Measurements from ENCODE around the gene NTNG1.

The NTNG1 gene

DNA sequence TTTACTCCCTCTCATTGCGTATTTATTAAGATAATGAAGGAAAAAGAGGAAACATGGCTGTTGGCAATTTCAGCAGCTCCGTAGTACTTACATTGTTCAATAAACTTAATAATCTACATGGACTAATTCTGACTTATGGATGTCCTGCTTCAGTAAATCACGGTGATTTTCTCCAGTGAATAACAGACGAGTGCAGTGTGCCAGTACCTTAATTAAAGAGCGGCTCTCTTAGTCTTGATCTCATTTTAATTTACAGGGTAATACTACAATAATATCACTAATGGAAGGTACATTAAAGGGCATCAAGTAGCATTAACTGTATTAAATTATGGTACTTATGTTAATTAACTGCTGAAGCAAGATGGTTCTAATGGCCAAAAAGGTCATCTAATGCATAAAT, 187.2 kb downstream of the NTNG1 start:
- no peak for DNase-seq (ENCODE audit: low read depth in 2 of 2)

DNA sequence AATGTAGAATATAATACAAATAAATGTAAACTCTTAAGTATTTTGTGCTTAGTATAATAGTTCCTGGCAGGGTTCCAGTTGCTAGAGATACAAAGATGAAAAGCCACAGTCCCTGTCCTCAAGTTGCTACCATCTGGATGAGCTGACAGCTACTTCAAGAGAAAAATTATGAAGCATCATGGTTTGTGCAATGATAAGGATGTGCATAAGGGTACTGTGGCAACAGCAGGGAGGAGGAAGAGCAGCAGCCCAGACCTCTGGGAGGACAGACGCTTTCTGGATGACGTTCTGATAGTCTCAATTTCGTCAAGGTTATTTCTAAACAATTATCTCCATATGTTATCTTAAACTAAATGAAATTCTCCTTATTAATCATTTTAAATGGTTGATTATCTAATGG, 198.9 kb downstream of the NTNG1 start:
- no peak for DNase-seq (ENCODE audit: low read depth in 2 of 2)

GRCh38 chr1:107342316-107342715, 201.5 kb downstream of the NTNG1 start:
- DNase-seq (ENCODE audit: low read depth in 2 of 2), result no peak

GRCh38 chr1:107342768-107343167, 201.9 kb downstream of the NTNG1 start:
- no peak for DNase-seq (ENCODE audit: low read depth in 2 of 2)

GRCh38 chr1:107343601-107344000, 202.8 kb downstream of the NTNG1 start:
- DNase-seq (ENCODE audit: low read depth in 2 of 2), result no peak

DNA sequence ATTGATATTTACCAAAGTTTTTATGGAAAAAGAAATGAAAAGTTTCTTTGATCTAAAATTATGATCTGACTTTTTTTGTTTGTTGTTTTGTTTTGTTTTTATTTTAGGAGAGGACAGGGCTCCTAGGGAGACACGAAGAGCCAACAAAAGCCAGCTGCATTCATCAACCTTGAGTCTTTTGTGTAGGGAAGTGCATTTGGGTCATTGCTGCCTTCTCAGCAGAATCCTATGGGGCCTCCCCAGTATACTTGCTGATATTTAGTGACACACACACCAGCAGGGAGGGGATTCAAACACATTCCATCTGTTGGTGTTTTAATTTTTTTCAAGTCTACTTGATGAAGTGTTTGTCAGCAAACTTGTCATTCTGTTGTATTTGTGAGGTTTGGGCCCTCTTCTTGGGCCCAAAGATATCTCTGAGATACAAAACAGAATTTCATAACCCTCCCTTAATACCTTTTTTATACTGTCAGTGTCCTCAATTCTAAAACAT, 203.5 kb downstream of the NTNG1 start:
- no peak for DNase-seq (ENCODE audit: low read depth in 2 of 2)

DNA sequence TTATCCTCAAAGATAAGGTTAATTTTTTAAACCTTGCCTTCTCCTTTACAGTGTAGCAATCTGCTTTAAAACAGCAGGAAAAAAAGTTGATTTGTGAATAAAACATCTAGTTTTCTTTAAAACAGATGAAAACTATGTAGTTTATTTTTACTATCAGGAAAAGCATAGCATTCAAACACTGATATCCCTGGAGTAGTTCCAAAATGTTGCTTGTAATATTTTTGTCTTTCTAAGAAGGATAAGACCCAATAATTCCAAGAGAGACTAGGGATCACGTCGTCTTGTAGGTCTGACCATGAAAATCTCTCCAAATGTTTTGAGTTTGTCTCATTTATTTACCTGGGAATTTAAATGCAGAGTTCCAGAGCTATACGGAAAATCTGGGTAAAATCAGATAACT, 204.0 kb downstream of the NTNG1 start:
- no peak for DNase-seq (ENCODE audit: low read depth in 2 of 2)

- DNase-seq (ENCODE audit: low read depth in 2 of 2), result no peak
Observed at GRCh38 chr1:107352850-107353249, 212.0 kb downstream of the NTNG1 start.

DNA sequence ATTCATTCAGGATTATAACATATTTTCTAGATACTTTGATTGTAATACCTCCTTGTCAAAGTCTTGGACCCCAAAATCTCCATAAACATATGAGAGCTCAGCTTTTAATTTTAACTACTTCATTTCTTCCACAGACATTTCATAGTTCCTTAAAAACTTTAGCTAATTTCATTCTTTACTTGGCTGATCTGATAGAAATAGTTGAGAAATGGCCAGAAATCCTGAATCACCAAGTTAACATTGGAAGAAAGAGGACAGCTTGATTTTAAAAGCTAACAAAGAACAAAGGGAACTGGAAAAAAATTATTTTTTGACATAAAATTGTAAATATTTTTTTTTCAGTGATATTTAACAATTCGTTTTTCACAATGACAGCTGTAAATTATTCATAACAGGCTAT, 216.5 kb downstream of the NTNG1 start:
- DNase-seq (ENCODE audit: low read depth in 2 of 2), result no peak

DNA sequence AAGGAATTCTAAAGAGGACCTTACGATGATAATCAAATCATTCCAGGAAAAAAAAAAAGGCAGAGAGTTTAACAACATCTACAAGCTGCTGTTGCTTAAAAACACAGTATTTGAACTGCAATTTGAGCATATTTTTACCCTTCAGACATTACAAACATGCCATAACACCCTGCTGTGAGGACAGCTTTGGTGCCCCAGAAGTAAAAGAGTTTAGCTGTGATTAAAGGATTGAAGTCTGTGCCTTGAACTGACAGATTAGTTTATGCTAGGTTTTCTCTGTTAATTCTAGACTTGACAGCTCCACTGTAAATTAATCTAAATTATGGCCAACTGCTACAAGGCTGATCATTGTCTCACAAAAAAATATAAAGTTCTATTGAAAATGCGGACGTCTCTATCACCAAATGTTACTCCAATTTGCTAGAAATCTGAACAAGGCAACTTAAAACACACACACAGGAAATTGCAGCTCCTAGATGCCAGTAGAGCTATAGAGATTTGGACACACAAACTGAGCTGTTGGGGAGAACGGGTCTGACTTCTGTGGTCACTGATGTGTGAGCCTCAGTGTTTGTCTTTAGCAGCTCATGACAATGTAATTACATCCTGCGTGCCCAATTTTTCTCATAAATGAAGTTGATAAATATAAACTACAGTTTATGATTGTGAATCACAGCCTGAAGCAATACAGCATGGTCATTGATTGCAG, 217.9 kb downstream of the NTNG1 start:
- no peak for DNase-seq (ENCODE audit: low read depth in 2 of 2)

DNA sequence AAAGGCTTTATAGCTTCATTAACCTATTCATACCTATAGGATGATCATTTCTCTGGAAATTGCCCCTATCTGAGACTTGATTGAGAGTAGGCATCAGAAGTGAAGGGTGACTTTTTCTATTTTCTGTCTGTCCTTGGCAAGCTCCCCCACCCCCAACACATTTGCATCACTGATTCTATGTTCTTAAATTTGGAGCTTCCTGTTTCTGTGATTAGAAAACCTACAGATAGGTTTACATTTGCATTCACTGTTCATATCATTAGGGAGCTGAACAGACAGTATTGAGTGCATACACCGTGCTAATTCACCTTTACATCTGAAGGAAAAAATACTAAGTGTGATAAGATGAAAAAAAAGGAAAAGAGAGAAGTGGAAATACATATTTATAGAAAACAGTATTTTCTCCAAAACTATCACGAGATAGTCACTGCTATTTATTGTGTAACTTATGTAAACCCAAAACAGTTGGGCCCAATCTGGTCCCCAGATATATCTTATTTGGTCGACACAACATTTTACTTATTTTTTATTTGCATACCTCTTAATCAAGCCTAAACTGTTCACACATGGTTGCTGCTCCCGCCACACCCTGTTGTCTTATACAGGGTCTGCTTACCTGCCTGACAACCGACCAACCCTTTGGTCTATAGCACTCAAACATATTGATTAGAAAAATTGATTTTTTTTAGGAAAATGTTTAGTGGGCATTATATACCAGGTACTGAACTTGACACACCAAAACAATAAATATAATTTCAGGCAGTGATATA, 218.8 kb downstream of the NTNG1 start:
- no peak for DNase-seq (ENCODE audit: low read depth in 2 of 2)

DNA sequence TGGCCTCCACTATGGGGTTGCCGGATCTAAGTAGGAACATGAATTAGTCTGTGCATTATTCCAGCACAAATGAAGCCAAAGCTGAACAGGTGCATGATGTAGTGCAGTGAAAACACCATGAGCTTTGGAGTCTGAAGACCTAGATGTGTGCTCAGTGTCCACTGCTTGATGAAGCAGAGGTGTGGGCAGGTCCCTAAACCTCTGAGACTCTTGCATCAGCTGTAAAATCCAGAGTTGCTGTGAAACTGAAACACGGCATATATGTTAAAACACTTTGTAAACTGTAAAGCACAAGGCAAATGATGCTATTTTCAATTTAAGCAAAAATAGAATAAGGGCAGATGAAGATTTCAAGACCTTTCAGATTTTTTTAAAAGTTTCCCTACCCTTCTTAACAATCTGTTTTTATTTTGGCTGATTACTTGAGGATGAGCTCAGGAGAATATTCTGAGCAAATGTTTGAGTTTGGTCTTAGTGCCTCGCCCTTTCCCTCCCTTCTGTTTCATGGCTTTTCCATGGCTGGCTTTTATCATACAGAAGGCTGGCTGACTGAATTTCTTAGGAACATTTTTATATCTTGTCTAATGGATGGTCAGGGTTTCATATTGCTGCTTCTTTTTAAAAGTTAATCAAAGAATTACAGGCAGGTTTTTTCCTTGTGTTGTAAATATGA, 221.8 kb downstream of the NTNG1 start:
- no peak for DNase-seq (ENCODE audit: low read depth in 2 of 2)

DNA sequence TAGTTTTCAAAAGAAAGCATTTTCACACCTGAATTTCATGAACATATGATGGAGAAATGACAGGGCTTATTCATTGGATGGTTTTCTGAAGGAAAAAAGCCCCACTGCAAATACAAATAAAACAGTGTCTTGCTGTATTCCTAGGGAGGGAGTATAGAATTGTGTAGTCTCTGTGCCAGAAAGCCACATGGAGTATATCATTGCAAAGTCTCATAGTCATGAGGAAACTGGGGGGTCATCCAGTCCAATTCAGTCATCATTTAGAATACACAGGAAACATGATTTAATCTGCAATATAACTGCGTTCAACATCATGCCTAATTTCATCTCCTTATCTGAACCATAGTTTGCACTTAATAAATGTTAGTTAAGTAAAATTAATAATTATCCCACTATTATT, 222.3 kb downstream of the NTNG1 start:
- no peak for DNase-seq (ENCODE audit: low read depth in 2 of 2)

GRCh38 chr1:107365527-107366240, 224.8 kb downstream of the NTNG1 start:
- no peak for DNase-seq (ENCODE audit: low read depth in 2 of 2)

DNA sequence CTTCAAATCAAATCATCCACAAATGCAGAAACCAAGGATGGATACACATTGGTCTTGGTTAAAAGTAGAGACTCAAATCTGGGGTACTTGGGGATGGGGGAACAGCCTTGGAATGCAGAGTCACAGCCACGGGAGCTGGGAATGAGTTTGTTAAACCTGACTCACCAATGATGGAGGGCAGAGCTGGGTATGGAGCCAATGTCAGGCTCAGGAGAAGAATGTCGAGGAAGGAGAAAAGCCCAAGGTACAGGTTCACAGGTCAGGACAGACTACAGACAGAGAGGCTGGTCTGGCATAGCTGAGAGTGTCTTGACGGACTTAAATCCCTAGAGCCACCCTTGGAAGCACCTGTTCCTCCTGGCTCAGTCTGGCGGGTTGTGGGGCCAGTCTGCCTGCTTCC, 237.6 kb downstream of the NTNG1 start:
- no peak for DNase-seq (ENCODE audit: low read depth in 2 of 2)

DNA sequence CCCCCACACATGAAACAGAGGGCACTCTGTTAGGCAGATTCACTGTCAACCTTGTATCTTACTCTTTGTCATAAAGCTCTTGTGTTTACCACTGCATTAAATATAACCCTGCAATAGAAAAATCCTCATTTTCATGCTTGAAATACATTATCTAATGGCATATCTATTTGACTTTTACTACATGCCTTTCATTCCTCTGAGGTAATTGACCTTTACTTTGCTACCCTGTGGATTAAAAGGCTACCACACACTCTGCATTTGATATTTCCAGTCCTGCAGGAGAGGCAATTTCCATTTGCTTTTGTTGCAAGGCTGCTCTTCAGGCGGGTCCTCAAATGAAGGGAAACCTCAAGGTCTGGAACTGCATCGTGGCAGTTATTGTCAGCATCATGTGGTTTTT, 238.0 kb downstream of the NTNG1 start:
- no peak for DNase-seq (ENCODE audit: low read depth in 2 of 2)

- no peak for DNase-seq (ENCODE audit: low read depth in 2 of 2)
Observed at GRCh38 chr1:107379826-107380225, 239.0 kb downstream of the NTNG1 start.

GRCh38 chr1:107389410-107390396, 248.9 kb downstream of the NTNG1 start:
- DNase-seq (ENCODE audit: low read depth in 2 of 2), result no peak

GRCh38 chr1:107394301-107394700, 253.5 kb downstream of the NTNG1 start:
- DNase-seq (ENCODE audit: low read depth in 2 of 2), result no peak

GRCh38 chr1:107401704-107402103, 260.9 kb downstream of the NTNG1 start:
- no peak for DNase-seq (ENCODE audit: low read depth in 2 of 2)

- DNase-seq (ENCODE audit: low read depth in 2 of 2), result no peak
Observed at GRCh38 chr1:107404756-107405155, 263.9 kb downstream of the NTNG1 start.

Measured in stimulated activated CD4-positive, alpha-beta T cell treated with anti-CD3 and anti-CD28 coated beads, Interleukin-1b, Interleukin-23, amount 100 ng/mL, for 1 hour (primary cell).